HEK293 (cell line): ENCODE data around the gene PLCB3.
A peak's percentile ranks its signal among the peaks of the same experiment; 100 is the strongest.

Source experiments
- CTCF ChIA-PET: fragments of 350-600 bp; formaldehyde crosslinking; extraction: SDS; loops from one replicate; lab custom pipeline; 2021; ENCODE audit warnings: antibody characterized with exemption; lab: Yijun Ruan, JAX
- POLR2A ChIA-PET: fragments of 300-600 bp; formaldehyde crosslinking; extraction: SDS; loops from one replicate; lab custom pipeline; 2020; ENCODE audit warnings: antibody characterized with exemption, inconsistent platforms; lab: Yijun Ruan, JAX
- H3K27ac ChIP-seq: fragments of 200-500 bp; sonication (Bioruptor generic); 2 replicates; pipeline ENCODE4 v1.5.1; 2014; ENCODE audit warnings: low read depth, low read length, control low read depth, inconsistent platforms; ENCODE audit errors: extremely low read depth
- H3K36me3 ChIP-seq, 2 experiments: fragments of 200-500 bp in 1 of 2; sonication (Bioruptor generic) in 1 of 2; 1 replicate in 1 of 2; 2 replicates in 1 of 2; pipeline ENCODE4 v1.5.1; 2014 to 2017; ENCODE audit warnings: inconsistent platforms in 2 of 2, low read length in 2 of 2; ENCODE audit not compliant: control insufficient read depth in 2 of 2, insufficient read depth in 1 of 2
- H3K4me1 ChIP-seq: fragments of 200-500 bp; sonication (Bioruptor generic); 2 replicates; pipeline ENCODE4 v1.5.1; 2014; ENCODE audit warnings: mild to moderate bottlenecking, low read length, inconsistent platforms; ENCODE audit not compliant: control insufficient read depth, insufficient read depth
- H3K4me3 ChIP-seq: 2 replicates; pipeline ENCODE4 v1.5.1; 2011; ENCODE audit warnings: low read depth, mild to moderate bottlenecking, control low read depth, low read length, moderate library complexity
- H3K9me3 ChIP-seq: fragments of 200-500 bp; sonication (Bioruptor generic); 2 replicates; pipeline ENCODE4 v1.5.1; 2014; ENCODE audit warnings: low read depth, low read length, inconsistent platforms; ENCODE audit not compliant: control insufficient read depth, insufficient read depth
- FEZF1 ChIP-seq: fragments of 450-650 bp; formaldehyde crosslinking; IDR thresholded peaks from 2 replicates; pipeline ENCODE4 v1.5.1; 2016; ENCODE audit warnings: missing biosample characterization, missing genetic modification characterization
- GFI1B ChIP-seq: fragments of 450-650 bp; formaldehyde crosslinking; IDR thresholded peaks from 2 replicates; pipeline ENCODE4 v1.5.1; 2016; ENCODE audit warnings: missing biosample characterization, missing genetic modification characterization
- GLIS2 ChIP-seq: fragments of 450-650 bp; formaldehyde crosslinking; IDR thresholded peaks from 2 replicates; pipeline ENCODE4 v1.5.1; 2016; ENCODE audit warnings: missing biosample characterization, missing genetic modification characterization
- HOXA7 ChIP-seq: sonication (generic); formaldehyde crosslinking; IDR thresholded peaks from 2 replicates; pipeline ENCODE4 v1.8.1; 2022; ENCODE audit warnings: missing genetic modification reagents, borderline replicate concordance
- KLF10 ChIP-seq: fragments of 450-650 bp; IDR thresholded peaks from 2 replicates; pipeline ENCODE4 v1.5.1; 2018; ENCODE audit warnings: missing biosample characterization, mild to moderate bottlenecking, missing genetic modification characterization
- KLF9 ChIP-seq: fragments of 450-650 bp; formaldehyde crosslinking; IDR thresholded peaks from 2 replicates; pipeline ENCODE4 v1.5.1; 2016; ENCODE audit warnings: missing biosample characterization, missing genetic modification characterization, low read depth
- PATZ1 ChIP-seq: fragments of 450-650 bp; formaldehyde crosslinking; IDR thresholded peaks from 2 replicates; pipeline ENCODE4 v1.5.1; 2016; ENCODE audit warnings: missing biosample characterization, missing genetic modification characterization
- PRDM2 ChIP-seq: fragments of 450-650 bp; formaldehyde crosslinking; IDR thresholded peaks from 2 replicates; pipeline ENCODE4 v1.5.1; 2016; ENCODE audit warnings: missing biosample characterization, missing genetic modification characterization, borderline replicate concordance
- SALL2 ChIP-seq: fragments of 450-650 bp; formaldehyde crosslinking; IDR thresholded peaks from 2 replicates; pipeline ENCODE4 v1.5.0; 2017; ENCODE audit warnings: missing biosample characterization, mild to moderate bottlenecking, missing genetic modification characterization, borderline replicate concordance
- SP2 ChIP-seq: fragments of 450-650 bp; formaldehyde crosslinking; IDR thresholded peaks from 2 replicates; pipeline ENCODE4 v1.5.1; 2016; ENCODE audit warnings: missing biosample characterization, missing genetic modification characterization
- ZBTB26 ChIP-seq: fragments of 450-650 bp; formaldehyde crosslinking; optimal IDR thresholded peaks from 2 replicates; pipeline ENCODE3; 2016; ENCODE audit warnings: missing biosample characterization, mild to moderate bottlenecking, missing genetic modification characterization
- ZFHX2 ChIP-seq: fragments of 450-650 bp; formaldehyde crosslinking; conservative IDR thresholded peaks from 2 replicates; pipeline ENCODE4 v1.5.1; 2016; ENCODE audit warnings: missing biosample characterization, missing genetic modification characterization
- ZFP69B ChIP-seq: fragments of 450-650 bp; formaldehyde crosslinking; IDR thresholded peaks from 2 replicates; pipeline ENCODE4 v1.5.1; 2016; ENCODE audit warnings: missing biosample characterization, missing genetic modification characterization
- ZNF175 ChIP-seq: fragments of 450-650 bp; formaldehyde crosslinking; IDR thresholded peaks from 2 replicates; pipeline ENCODE4 v1.5.1; 2016; ENCODE audit warnings: missing biosample characterization, missing genetic modification characterization
- ZNF24 ChIP-seq: fragments of 450-650 bp; formaldehyde crosslinking; IDR thresholded peaks from 2 replicates; pipeline ENCODE4 v1.5.1; 2016; ENCODE audit warnings: missing biosample characterization, missing genetic modification characterization
- ZNF324 ChIP-seq: fragments of 450-650 bp; formaldehyde crosslinking; IDR thresholded peaks from 2 replicates; pipeline ENCODE4 v1.5.1; 2016; ENCODE audit warnings: missing biosample characterization, missing genetic modification characterization
- ZNF548 ChIP-seq: fragments of 450-650 bp; formaldehyde crosslinking; IDR thresholded peaks from 2 replicates; pipeline ENCODE4 v1.5.1; 2016; ENCODE audit warnings: missing biosample characterization, missing genetic modification characterization
- ZNF600 ChIP-seq: fragments of 450-650 bp; formaldehyde crosslinking; IDR thresholded peaks from 2 replicates; pipeline ENCODE4 v1.5.1; 2016; ENCODE audit warnings: missing biosample characterization, missing genetic modification characterization
- ZNF623 ChIP-seq: fragments of 450-650 bp; formaldehyde crosslinking; IDR thresholded peaks from 2 replicates; pipeline ENCODE4 v1.5.1; 2016; ENCODE audit warnings: missing biosample characterization, missing genetic modification characterization
- ZNF639 ChIP-seq: fragments of 450-650 bp; formaldehyde crosslinking; IDR thresholded peaks from 2 replicates; pipeline ENCODE4 v1.5.1; 2016; ENCODE audit warnings: missing biosample characterization, missing genetic modification characterization
- ZNF654 ChIP-seq: fragments of 450-650 bp; formaldehyde crosslinking; IDR thresholded peaks from 2 replicates; pipeline ENCODE4 v1.5.1; 2016; ENCODE audit warnings: low read depth, missing biosample characterization, missing genetic modification characterization
- ZSCAN30 ChIP-seq: fragments of 450-650 bp; IDR thresholded peaks from 2 replicates; pipeline ENCODE4 v1.5.1; 2018; ENCODE audit warnings: missing biosample characterization, mild to moderate bottlenecking, missing genetic modification characterization, moderate library complexity
- ZSCAN5A ChIP-seq: fragments of 450-650 bp; formaldehyde crosslinking; IDR thresholded peaks from 2 replicates; pipeline ENCODE4 v1.5.1; 2016; ENCODE audit warnings: missing biosample characterization, missing genetic modification characterization

PLCB3 gene

GRCh38 chr11:64304316-64305072 is 53.2 kb downstream of the PLCB3 start (continued):
- no peak for TF ChIP-seq PRDM2
- TF ChIP-seq ZSCAN30 (tag by site-specific recombination) = no peak
- peak; percentile 42 for TF ChIP-seq ZNF654 (tag by site-specific recombination)

GRCh38 chr11:64305075-64305690 is 53.9 kb downstream of the PLCB3 start, which contains the start of gene ESRRA:
TSS of gene ESRRA (plus strand) at chr11:64305524. CDS start at chr11:64307180, 1,656 bp downstream.
- CTCF ChIA-PET = interaction anchor here (0.6 to 5.8 kb wide), 33 partner anchors 8 to 1782 kb away, joined by 3 to 81 read pairs (median 5); partner anchors contain the start of genes BAD, FERMT3, PLCB3 and PPP1R14B
- H3K27ac ChIP-seq = peak within 1 kb of the TSS; percentile 70
- H3K4me1 ChIP-seq = no peaks in the 10 kb centered on the region
- H3K9me3 ChIP-seq = no peaks in the 10 kb centered on the region
- POLR2A ChIA-PET = interaction anchor here (0.6 to 3.6 kb wide), 14 partner anchors 12 to 1193 kb away, joined by 3 to 43 read pairs (median 5); partner anchors contain the start of genes BAD, FKBP2, GPR137 and NUDT22
- peak within 1 kb of the TSS; percentile 62 for H3K4me3 ChIP-seq
- peaks cover 0 to 5% of the 10 kb centered on the region in 2 experiments; a peak in 1 of 3 replicates for H3K36me3 ChIP-seq
- TF ChIP-seq KLF9 (tag by site-specific recombination) (peak; percentile 85), ZFP69B (tag by site-specific recombination) (peak; percentile 44; the same call in 1 of the 2 replicates), ZNF623 (tag by site-specific recombination) (no peak), GFI1B (tag by site-specific recombination) (no peak), ZNF639 (tag by site-specific recombination) (no peak), ZSCAN5A (tag by site-specific recombination) (no peak), ZNF24 (tag by site-specific recombination) (no peak), KLF10 (tag by site-specific recombination) (0 out of 2 replicates have a peak, but pooled peaks have one; percentile 31), ZNF600 (tag by site-specific recombination) (no peak), SALL2 (no peak), ZNF548 (tag by site-specific recombination) (no peak), HOXA7 (CRISPR knock-in tag) (no peak), GLIS2 (no peak), ZFHX2 (tag by site-specific recombination) (peak; percentile 65), ZNF175 (tag by site-specific recombination) (no peak), FEZF1 (tag by site-specific recombination) (peak; percentile 32; the same call in 1 of the 2 replicates), ZNF324 (tag by site-specific recombination) (no peak), PATZ1 (0 out of 2 replicates have a peak, but pooled peaks have one; percentile 24), ZBTB26 (tag by site-specific recombination) (peak; percentile 53), SP2 (peak; percentile 93)
